Measurements from ENCODE around the gene CBARP.

DNA sequence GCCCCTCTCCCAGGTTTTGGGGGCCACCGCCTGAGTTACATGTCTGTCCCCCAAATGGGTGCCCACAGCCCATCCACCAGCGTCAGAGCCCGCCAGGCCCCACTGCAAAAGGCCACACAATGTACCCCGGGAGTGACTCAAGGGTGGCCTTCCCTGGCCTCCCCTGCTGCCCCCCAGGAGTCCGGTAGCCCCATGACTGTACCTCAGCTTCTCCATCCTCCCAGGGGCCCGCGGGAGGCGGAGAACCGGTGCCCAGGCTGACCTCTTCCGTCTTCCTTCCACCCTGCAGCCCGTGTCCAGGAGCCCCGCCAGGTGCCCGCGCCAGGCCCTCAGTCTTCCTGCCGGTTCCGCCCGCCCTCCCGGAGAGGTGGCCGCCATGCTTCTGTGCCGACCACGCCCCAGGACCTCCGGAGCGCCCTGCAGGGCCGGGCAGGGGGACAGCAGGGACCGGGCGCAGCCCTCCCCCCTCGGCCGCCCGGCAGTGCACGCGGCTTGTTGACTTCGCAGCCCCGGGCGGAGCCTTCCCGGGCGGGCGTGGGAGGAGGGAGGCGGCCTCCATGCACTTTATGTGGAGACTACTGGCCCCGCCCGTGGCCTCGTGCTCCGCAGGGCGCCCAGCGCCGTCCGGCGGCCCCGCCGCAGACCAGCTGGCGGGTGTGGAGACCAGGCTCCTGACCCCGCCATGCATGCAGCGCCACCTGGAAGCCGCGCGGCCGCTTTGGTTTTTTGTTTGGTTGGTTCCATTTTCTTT, 10.3 kb downstream of the CBARP start:
- TF ChIP-seq, protein P1, sequence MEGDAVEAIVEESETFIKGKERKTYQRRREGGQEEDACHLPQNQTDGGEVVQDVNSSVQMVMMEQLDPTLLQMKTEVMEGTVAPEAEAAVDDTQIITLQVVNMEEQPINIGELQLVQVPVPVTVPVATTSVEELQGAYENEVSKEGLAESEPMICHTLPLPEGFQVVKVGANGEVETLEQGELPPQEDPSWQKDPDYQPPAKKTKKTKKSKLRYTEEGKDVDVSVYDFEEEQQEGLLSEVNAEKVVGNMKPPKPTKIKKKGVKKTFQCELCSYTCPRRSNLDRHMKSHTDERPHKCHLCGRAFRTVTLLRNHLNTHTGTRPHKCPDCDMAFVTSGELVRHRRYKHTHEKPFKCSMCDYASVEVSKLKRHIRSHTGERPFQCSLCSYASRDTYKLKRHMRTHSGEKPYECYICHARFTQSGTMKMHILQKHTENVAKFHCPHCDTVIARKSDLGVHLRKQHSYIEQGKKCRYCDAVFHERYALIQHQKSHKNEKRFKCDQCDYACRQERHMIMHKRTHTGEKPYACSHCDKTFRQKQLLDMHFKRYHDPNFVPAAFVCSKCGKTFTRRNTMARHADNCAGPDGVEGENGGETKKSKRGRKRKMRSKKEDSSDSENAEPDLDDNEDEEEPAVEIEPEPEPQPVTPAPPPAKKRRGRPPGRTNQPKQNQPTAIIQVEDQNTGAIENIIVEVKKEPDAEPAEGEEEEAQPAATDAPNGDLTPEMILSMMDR (IDR thresholded peaks at IDR 0.05; ENCODE audit: insufficient read depth, low read length, poor library complexity, severe bottlenecking), result no peak
- TF ChIP-seq EZH2phosphoT487 (conservative IDR thresholded peaks at IDR 0.05; ENCODE audit: low read length), result no peak

Data from SU-DHL-6 (cell line).